Cardiac fibroblast (primary cell): ENCODE measurements around the gene EIF1AD.

ENCODE experiments used
- DNase-seq, 2 donors: peaks; one replicate each; pipeline versions ENCODE4 v3.0.0 to v3.0.0-alpha.2; 2010; ENCODE audit warnings: low read depth in 2 of 2
- H3K4me3 ChIP-seq, 2 donors: replicated peaks in 1 of 2; 1 replicate in 1 of 2; 2 replicates in 1 of 2; pipeline ENCODE4 v1.5.1; 2011; ENCODE audit warnings: low read depth in 2 of 2, low read length in 2 of 2, mild to moderate bottlenecking in 2 of 2, moderate library complexity in 1 of 2
- CTCF ChIP-seq: IDR thresholded peaks from one replicate; pipeline ENCODE4 v1.5.1; 2011; ENCODE audit warnings: low read depth, mild to moderate bottlenecking, low read length, inconsistent platforms

EIF1AD gene

GRCh38 chr11:65982824-65983588 is 19.0 kb downstream of the EIF1AD start:
- no peak for DNase-seq
- no peak overlapping the region for H3K4me3 ChIP-seq
- no peak for TF ChIP-seq CTCF

- no peak for DNase-seq
- TF ChIP-seq CTCF = no peak
- H3K4me3 ChIP-seq = no peak overlapping the region
These were observed 19.8 kb downstream of the EIF1AD start for GRCh38 chr11:65981972-65982823.

GRCh38 chr11:65981101-65981740 is 20.7 kb downstream of the EIF1AD start:
- H3K4me3 ChIP-seq = no peak overlapping the region
- no peak for DNase-seq
- TF ChIP-seq CTCF = no peak

GRCh38 chr11:65979261-65979759 is 22.6 kb downstream of the EIF1AD start:
- no peak for DNase-seq
- H3K4me3 ChIP-seq = no peak overlapping the region
- no peak for TF ChIP-seq CTCF

- no peak overlapping the region for H3K4me3 ChIP-seq
- TF ChIP-seq CTCF = no peak
- DNase-seq = no peak
These were observed 23.3 kb downstream of the EIF1AD start for GRCh38 chr11:65978391-65979238.
